Activated CD4-positive, alpha-beta memory T cell treated with anti-CD3 and anti-CD28 coated beads for 36 hours (primary cell): ENCODE data around the gene LIMK1. TPM values are rescaled to one million over a fixed set of nuclear protein-coding genes. Genes with fewer than 3 reads are reported as not detected.
"Not testable (repeated sequence)": the region's sequence is repeated elsewhere in the genome, so short reads cannot be mapped to it uniquely, and the experiment has no call there.

Experiments
- CTCF ChIA-PET: fragments of 350-600 bp; sonication (Branson Sonifier 250); formaldehyde crosslinking; loops from one replicate; lab custom pipeline; 2021; ENCODE audit warnings: antibody characterized with exemption, inconsistent platforms; lab: Charles Lee
- POLR2A ChIA-PET: fragments of 350-600 bp; sonication (Branson Sonifier 250); formaldehyde crosslinking; loops from one replicate; lab custom pipeline; 2021; ENCODE audit warnings: antibody characterized with exemption; lab: Charles Lee
- DNase-seq: peaks from one replicate; pipeline ENCODE4 v3.0.0-alpha.2; 2020
- H3K27ac Mint-ChIP-seq: one replicate; pipeline ENCODE4 v1.8.0; 2021; ENCODE audit warnings: mixed read lengths
- H3K27me3 Mint-ChIP-seq: one replicate; pipeline ENCODE4 v1.8.0; 2021; ENCODE audit warnings: mixed read lengths
- H3K36me3 Mint-ChIP-seq: one replicate; pipeline ENCODE4 v1.8.0; 2021; ENCODE audit warnings: mixed read lengths
- H3K4me1 Mint-ChIP-seq: one replicate; pipeline ENCODE4 v1.8.0; 2021; ENCODE audit warnings: low read depth, mixed read lengths
- H3K4me3 Mint-ChIP-seq: one replicate; pipeline ENCODE4 v1.8.0; 2021; ENCODE audit warnings: mild to moderate bottlenecking, mixed read lengths
- H3K9me3 Mint-ChIP-seq: one replicate; pipeline ENCODE4 v1.8.0; 2021; ENCODE audit warnings: mixed read lengths
- intact Hi-C: fragments of 100-400 bp; cut with micrococcal nuclease; formaldehyde crosslinking; loops from one replicate; pipeline ENCODE4 v1.15.1; 2023
- total RNA-seq, 2 experiments: library from RNA; stranded (reverse); gene quantifications; one replicate each; pipeline ENCODE4 v1.2.3, GENCODE V29; 2021

LIMK1 gene
- total RNA-seq, 2 experiments from 2014 or later, result 16.4 to 16.9 TPM

- no peaks in the 10 kb centered on the region for H3K27me3 Mint-ChIP-seq
- no peaks in the 10 kb centered on the region for H3K36me3 Mint-ChIP-seq
- no peak overlapping the region for H3K27ac Mint-ChIP-seq
- peaks cover 3% of the 10 kb centered on the region for H3K4me1 Mint-ChIP-seq
- POLR2A ChIA-PET, result no interaction called here
- peaks cover 2% of the 10 kb centered on the region for H3K9me3 Mint-ChIP-seq
- H3K4me3 Mint-ChIP-seq, result no peak overlapping the region
- no peak for DNase-seq
- CTCF ChIA-PET, result interaction anchor here (0.6 to 0.9 kb wide), 2 partner anchors 59 to 74 kb away, joined by 3 to 4 read pairs; no protein-coding TSS in a partner anchor
- intact Hi-C loops, result no loop called here
Measured at GRCh38 chr7:74141705-74142104, 58.1 kb downstream of the LIMK1 start.

DNA sequence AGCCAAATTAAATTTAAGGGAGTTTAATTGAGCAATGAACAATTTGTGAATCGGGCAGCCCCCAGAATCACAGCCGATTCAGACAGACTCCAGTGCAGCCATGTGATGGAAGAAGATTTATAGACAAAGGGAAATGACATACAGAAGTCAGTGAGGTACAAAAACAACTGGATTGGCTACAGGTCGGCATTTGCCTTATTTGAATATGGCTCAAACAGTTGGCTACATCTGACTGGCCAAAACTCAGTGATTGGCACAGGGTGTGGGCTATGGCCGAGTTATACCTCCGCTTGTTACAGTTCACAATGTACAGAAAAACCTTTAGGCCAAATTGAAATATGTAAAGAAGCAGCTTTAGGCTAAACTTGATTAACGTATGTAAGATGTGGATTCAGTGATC lies 59.8 kb downstream of the LIMK1 start:
- H3K36me3 Mint-ChIP-seq, result no peaks in the 10 kb centered on the region
- no peaks in the 10 kb centered on the region for H3K27me3 Mint-ChIP-seq
- peaks cover 2% of the 10 kb centered on the region for H3K9me3 Mint-ChIP-seq
- ChIA-PET CTCF (no interaction called here), POLR2A (no interaction called here)
- intact Hi-C loops, result no loop called here
- no peak overlapping the region for H3K27ac Mint-ChIP-seq
- H3K4me1 Mint-ChIP-seq, result peaks cover 3% of the 10 kb centered on the region
- H3K4me3 Mint-ChIP-seq, result no peak overlapping the region
- DNase-seq, result no peak

DNA sequence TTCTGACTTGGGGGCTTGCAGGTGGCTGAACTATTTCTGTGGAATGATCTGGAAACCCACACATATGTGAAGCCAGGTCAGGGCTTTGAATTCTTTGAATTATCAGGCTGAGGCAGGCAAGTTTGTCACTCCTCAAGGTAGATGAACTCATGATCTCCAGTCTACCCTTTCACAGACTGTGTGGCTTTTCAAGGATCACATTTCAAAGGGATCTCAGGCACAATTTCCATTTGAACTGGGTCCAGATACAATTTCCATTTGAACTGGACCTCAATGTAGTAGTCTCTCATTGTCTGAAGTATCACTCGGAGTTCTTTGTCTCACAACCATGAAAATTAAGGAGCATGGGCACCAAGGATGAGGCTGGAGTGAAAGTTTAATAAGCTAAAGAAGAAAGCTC lies 64.9 kb downstream of the LIMK1 start:
- Mint-ChIP-seq H3K27ac (no peak overlapping the region), H3K27me3 (peaks cover 2% of the 10 kb centered on the region), H3K4me3 (no peak overlapping the region), H3K4me1 (no peaks in the 10 kb centered on the region), H3K9me3 (peaks cover 2% of the 10 kb centered on the region), H3K36me3 (no peaks in the 10 kb centered on the region)
- POLR2A ChIA-PET, result no interaction called here
- intact Hi-C loops, result no loop called here
- DNase-seq, result no peak
- CTCF ChIA-PET, result interaction anchor here (0.6 to 0.7 kb wide), 2 partner anchors 269 to 508 kb away, joined by 3 to 5 read pairs; no protein-coding TSS in a partner anchor

- no peak overlapping the region for H3K27ac Mint-ChIP-seq
- intact Hi-C loops, result no loop called here
- CTCF ChIA-PET, result interaction anchor here (0.6 to 0.7 kb wide), 3 partner anchors 24 to 508 kb away, joined by 3 to 5 read pairs (median 3); no protein-coding TSS in a partner anchor
- H3K27me3 Mint-ChIP-seq, result peaks cover 2% of the 10 kb centered on the region
- POLR2A ChIA-PET, result no interaction called here
- peaks cover 2% of the 10 kb centered on the region for H3K9me3 Mint-ChIP-seq
- DNase-seq, result no peak
- no peaks in the 10 kb centered on the region for H3K4me1 Mint-ChIP-seq
- H3K36me3 Mint-ChIP-seq, result no peaks in the 10 kb centered on the region
- no peak overlapping the region for H3K4me3 Mint-ChIP-seq
Measured at GRCh38 chr7:74149071-74149470, 65.5 kb downstream of the LIMK1 start.

- CTCF ChIA-PET, result interaction anchor here (0.6 kb wide), 1 partner anchor 23 kb away, joined by 3 read pairs; no protein-coding TSS in a partner anchor
- Mint-ChIP-seq H3K9me3 (peaks cover 2% of the 10 kb centered on the region), H3K36me3 (no peaks in the 10 kb centered on the region), H3K27ac (no peak overlapping the region), H3K27me3 (peaks cover 2% of the 10 kb centered on the region), H3K4me3 (no peak overlapping the region), H3K4me1 (no peaks in the 10 kb centered on the region)
- intact Hi-C loops, result no loop called here
- POLR2A ChIA-PET, result no interaction called here
- no peak for DNase-seq
Measured at GRCh38 chr7:74149603-74150002, 66.0 kb downstream of the LIMK1 start.

GRCh38 chr7:74153736-74154135 lies 70.1 kb downstream of the LIMK1 start:
- intact Hi-C loops, result no loop called here
- Mint-ChIP-seq H3K36me3 (no peaks in the 10 kb centered on the region), H3K4me3 (no peak overlapping the region), H3K27me3 (peaks cover 2% of the 10 kb centered on the region), H3K9me3 (no peaks in the 10 kb centered on the region), H3K27ac (no peak overlapping the region), H3K4me1 (no peaks in the 10 kb centered on the region)
- ChIA-PET POLR2A (no interaction called here), CTCF (no interaction called here)
- DNase-seq, result no peak

- no peaks in the 10 kb centered on the region for H3K36me3 Mint-ChIP-seq
- H3K9me3 Mint-ChIP-seq, result no peaks in the 10 kb centered on the region
- no peak overlapping the region for H3K27ac Mint-ChIP-seq
- no peak for DNase-seq
- H3K4me1 Mint-ChIP-seq, result no peaks in the 10 kb centered on the region
- ChIA-PET CTCF (no interaction called here), POLR2A (no interaction called here)
- no peak overlapping the region for H3K4me3 Mint-ChIP-seq
- intact Hi-C loops, result no loop called here
- H3K27me3 Mint-ChIP-seq, result peaks cover 2% of the 10 kb centered on the region
Measured at GRCh38 chr7:74155810-74156395, 72.3 kb downstream of the LIMK1 start.

- DNase-seq, result no peak
- Mint-ChIP-seq H3K36me3 (no peaks in the 10 kb centered on the region), H3K27me3 (no peaks in the 10 kb centered on the region), H3K27ac (no peak overlapping the region), H3K4me3 (no peak overlapping the region), H3K4me1 (no peaks in the 10 kb centered on the region), H3K9me3 (no peaks in the 10 kb centered on the region)
- intact Hi-C loops, result no loop called here
- CTCF ChIA-PET, result no interaction called here
- POLR2A ChIA-PET, result no interaction called here
Measured at GRCh38 chr7:74157605-74158004, 74.0 kb downstream of the LIMK1 start.

- H3K27me3 Mint-ChIP-seq, result no peaks in the 10 kb centered on the region
- no peak for DNase-seq
- H3K9me3 Mint-ChIP-seq, result no peaks in the 10 kb centered on the region
- no peaks in the 10 kb centered on the region for H3K4me1 Mint-ChIP-seq
- ChIA-PET CTCF (interaction anchor here (0.6 to 1.2 kb wide), 3 partner anchors 10 to 236 kb away, joined by 3 to 6 read pairs (median 3); no protein-coding TSS in a partner anchor), POLR2A (no interaction called here)
- intact Hi-C loops, result no loop called here
- H3K36me3 Mint-ChIP-seq, result no peaks in the 10 kb centered on the region
- no peak overlapping the region for H3K4me3 Mint-ChIP-seq
- H3K27ac Mint-ChIP-seq, result no peak overlapping the region
Measured at GRCh38 chr7:74164985-74165456, 81.4 kb downstream of the LIMK1 start.

DNA sequence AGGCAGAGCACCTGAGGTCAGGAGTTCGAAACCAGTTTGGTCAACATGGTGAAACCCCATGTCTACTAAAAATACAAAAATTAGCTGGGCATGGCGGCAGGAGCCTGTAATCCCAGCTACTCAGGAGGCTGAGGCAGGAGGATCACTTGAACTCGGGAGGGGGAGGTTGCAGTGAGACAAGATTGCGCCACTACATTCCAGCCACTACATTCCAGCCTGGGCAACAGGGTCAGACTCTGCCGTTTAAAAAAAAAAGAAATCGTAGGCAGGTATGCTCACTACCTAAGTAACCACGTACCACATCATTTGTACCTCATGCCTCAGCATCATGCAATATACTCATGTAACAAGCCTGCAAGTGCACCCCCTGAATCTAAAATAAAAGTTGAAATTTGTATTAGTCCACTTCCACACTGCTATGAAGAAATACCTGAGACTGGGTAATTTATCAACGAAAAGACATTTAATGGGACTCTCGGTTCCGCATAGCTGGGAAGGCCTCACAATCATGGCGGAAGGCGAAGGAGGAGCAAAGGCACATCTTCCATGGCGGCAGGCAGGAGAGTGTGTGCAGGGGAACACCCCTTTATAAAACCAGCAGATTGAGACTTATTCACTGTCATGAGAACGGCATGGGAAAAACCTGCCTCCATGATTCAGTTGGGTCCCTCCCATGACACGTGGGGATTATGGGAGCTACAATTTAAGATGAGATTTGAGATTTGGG lies 82.4 kb downstream of the LIMK1 start:
- no peak overlapping the region for H3K27ac Mint-ChIP-seq
- intact Hi-C loops, result no loop called here
- DNase-seq, result no peak
- no peaks in the 10 kb centered on the region for H3K27me3 Mint-ChIP-seq
- ChIA-PET POLR2A (no interaction called here), CTCF (interaction anchor here (1.1 to 1.2 kb wide), 2 partner anchors 98 to 235 kb away, joined by 3 read pairs; no protein-coding TSS in a partner anchor)
- H3K4me3 Mint-ChIP-seq, result no peak overlapping the region
- no peaks in the 10 kb centered on the region for H3K36me3 Mint-ChIP-seq
- H3K9me3 Mint-ChIP-seq, result no peaks in the 10 kb centered on the region
- no peaks in the 10 kb centered on the region for H3K4me1 Mint-ChIP-seq

GRCh38 chr7:74167324-74167723 lies 83.7 kb downstream of the LIMK1 start:
- POLR2A ChIA-PET, H3K9me3 Mint-ChIP-seq, H3K4me1 Mint-ChIP-seq, H3K27me3 Mint-ChIP-seq, DNase-seq, H3K4me3 Mint-ChIP-seq, H3K27ac Mint-ChIP-seq, CTCF ChIA-PET, intact Hi-C loops, H3K36me3 Mint-ChIP-seq: not testable (repeated sequence)
